ENCODE data around the gene OVAAL.

- TF ChIP-seq CTCF (conservative IDR thresholded peaks at IDR 0.05 in 1 of 2, IDR thresholded peaks at IDR 0.05 in 1 of 2; ENCODE audit: low read depth in 1 of 2, low read length in 2 of 2), result no peak
- TF ChIP-seq EZH2 (IDR thresholded peaks at IDR 0.05; ENCODE audit: low read length, missing control alignments), result no peak
Observed at GRCh38 chr1:180513531-180513930, 45.2 kb upstream of the OVAAL start.

All from fibroblast of lung (primary cell).